ENCODE results near the gene APAF1.

GRCh38 chr12:98638009-98638408 lies 7.1 kb upstream of the APAF1 start:
- TF ChIP-seq HDGF (IDR thresholded peaks at IDR 0.05; ENCODE audit: borderline replicate concordance) (no peak), BHLHE40 (IDR thresholded peaks at IDR 0.05; ENCODE audit: borderline replicate concordance) (no peak), NFRKB (IDR thresholded peaks at IDR 0.05) (no peak), ARNT (IDR thresholded peaks at IDR 0.05) (no peak), SP1 (IDR thresholded peaks at IDR 0.05) (no peak), CTBP1 (IDR thresholded peaks at IDR 0.05; ENCODE audit: borderline replicate concordance) (no peak)
